Measurements from ENCODE around the gene C3.

The C3 gene

GRCh38 chr19:6705931-6706632 is 14.4 kb downstream of the C3 start:
- no peak for TF ChIP-seq CTCF (IDR thresholded peaks at IDR 0.05; ENCODE audit: low read depth, low read length, missing control alignments)
- in situ Hi-C loops (cut with HindIII; ENCODE audit: low sequenced_read_pairs), result no loop called here
- H3K4me3 ChIP-seq (ENCODE audit: low read depth, low read length), result no peak overlapping the region
- DNase-seq (ENCODE audit: low read depth), result no peak

- no peak for TF ChIP-seq CTCF (IDR thresholded peaks at IDR 0.05; ENCODE audit: low read depth, low read length, missing control alignments)
- H3K4me3 ChIP-seq (ENCODE audit: low read depth, low read length), result no peak overlapping the region
- in situ Hi-C loops (cut with HindIII; ENCODE audit: low sequenced_read_pairs), result no loop called here
- no peak for DNase-seq (ENCODE audit: low read depth)
Observed at GRCh38 chr19:6700586-6701316, 19.7 kb downstream of the C3 start.

- in situ Hi-C loops (cut with HindIII; ENCODE audit: low sequenced_read_pairs), result no loop called here
- DNase-seq (ENCODE audit: low read depth), result no peak
- TF ChIP-seq CTCF (IDR thresholded peaks at IDR 0.05; ENCODE audit: low read depth, low read length, missing control alignments), result no peak
- no peak overlapping the region for H3K4me3 ChIP-seq (ENCODE audit: low read depth, low read length)
Observed at GRCh38 chr19:6699935-6700334, 20.5 kb downstream of the C3 start.

- no peak for TF ChIP-seq CTCF (IDR thresholded peaks at IDR 0.05; ENCODE audit: low read depth, low read length, missing control alignments)
- no peak for DNase-seq (ENCODE audit: low read depth)
- in situ Hi-C loops (cut with HindIII; ENCODE audit: low sequenced_read_pairs), result no loop called here
- H3K4me3 ChIP-seq (ENCODE audit: low read depth, low read length), result no peak overlapping the region
Observed at GRCh38 chr19:6697291-6697690, 23.2 kb downstream of the C3 start.

- no peak for TF ChIP-seq CTCF (IDR thresholded peaks at IDR 0.05; ENCODE audit: low read depth, low read length, missing control alignments)
- in situ Hi-C loops (cut with HindIII; ENCODE audit: low sequenced_read_pairs), result no loop called here
- H3K4me3 ChIP-seq (ENCODE audit: low read depth, low read length), result no peak overlapping the region
- DNase-seq (ENCODE audit: low read depth), result no peak
Observed at GRCh38 chr19:6696239-6696820, 24.1 kb downstream of the C3 start.

GRCh38 chr19:6694147-6694815 is 26.2 kb downstream of the C3 start:
- DNase-seq (ENCODE audit: low read depth), result no peak
- in situ Hi-C loops (cut with HindIII; ENCODE audit: low sequenced_read_pairs), result no loop called here
- no peak overlapping the region for H3K4me3 ChIP-seq (ENCODE audit: low read depth, low read length)
- TF ChIP-seq CTCF (IDR thresholded peaks at IDR 0.05; ENCODE audit: low read depth, low read length, missing control alignments), result no peak

All from astrocyte of the cerebellum (primary cell).